Dermis blood vessel endothelial cell (primary cell): Measurements from ENCODE around the gene SDR9C7. TPM values are rescaled to one million over a fixed set of nuclear protein-coding genes. Genes with fewer than 3 reads are reported as not detected.
A peak's percentile ranks its signal among the peaks of the same experiment; 100 is the strongest.
"Not testable (repeated sequence)": the region's sequence is repeated elsewhere in the genome, so short reads cannot be mapped to it uniquely, and the experiment has no call there.

Experiments used
- DNase-seq: peaks from one replicate; pipeline ENCODE4 v3.0.0; 2010
- total RNA-seq: library from RNA; depleted of rRNA; stranded (reverse); fragments of >200 nt; gene quantifications from 2 replicates; pipeline ENCODE4 v1.2.3, GENCODE V29; 2014

The SDR9C7 gene
- total RNA-seq, 1 donor from 2014 or later: not detected

GRCh38 chr12:56951582-56952339, 17.6 kb upstream of the SDR9C7 start:
- no peak for DNase-seq

GRCh38 chr12:56948881-56949280, 14.7 kb upstream of the SDR9C7 start:
- no peak for DNase-seq

GRCh38 chr12:56948457-56948777, 14.2 kb upstream of the SDR9C7 start:
- no peak for DNase-seq

GRCh38 chr12:56947633-56948456, 13.6 kb upstream of the SDR9C7 start:
- peak; percentile 33 for DNase-seq

GRCh38 chr12:56943878-56944277, 9.7 kb upstream of the SDR9C7 start:
- DNase-seq: no peak

GRCh38 chr12:56943374-56943773, 9.2 kb upstream of the SDR9C7 start:
- not testable (repeated sequence) for DNase-seq

GRCh38 chr12:56941299-56942017, 7.2 kb upstream of the SDR9C7 start:
- DNase-seq: no peak

- DNase-seq: not testable (repeated sequence)
Measured at GRCh38 chr12:56940942-56941298, 6.7 kb upstream of the SDR9C7 start.

- DNase-seq: no peak
Measured at GRCh38 chr12:56935752-56936151, 1.5 kb upstream of the SDR9C7 start.

GRCh38 chr12:56935157-56935556, 949 bp upstream of the SDR9C7 start:
- no peak for DNase-seq

GRCh38 chr12:56932867-56933266, 1.3 kb downstream of the SDR9C7 start:
- no peak for DNase-seq

GRCh38 chr12:56932146-56932545, 2.1 kb downstream of the SDR9C7 start:
- no peak for DNase-seq

- peak; percentile 55 for DNase-seq
Measured at GRCh38 chr12:56931474-56931978, 2.7 kb downstream of the SDR9C7 start.

GRCh38 chr12:56930241-56930640, 4.0 kb downstream of the SDR9C7 start:
- DNase-seq: no peak

GRCh38 chr12:56929780-56930179, 4.4 kb downstream of the SDR9C7 start:
- DNase-seq: no peak

GRCh38 chr12:56928262-56928661, 5.9 kb downstream of the SDR9C7 start:
- no peak for DNase-seq

GRCh38 chr12:56927281-56927680, 6.9 kb downstream of the SDR9C7 start:
- DNase-seq: no peak

GRCh38 chr12:56922031-56922430, 12.2 kb downstream of the SDR9C7 start:
- DNase-seq: no peak

- no peak for DNase-seq
Measured at GRCh38 chr12:56921346-56921745, 12.9 kb downstream of the SDR9C7 start.

GRCh38 chr12:56918139-56918538, 16.1 kb downstream of the SDR9C7 start:
- DNase-seq: not testable (repeated sequence)

- DNase-seq: no peak
Measured at GRCh38 chr12:56916996-56917333, 17.2 kb downstream of the SDR9C7 start.

GRCh38 chr12:56916296-56916995, 17.8 kb downstream of the SDR9C7 start:
- no peak for DNase-seq

- DNase-seq: no peak
Measured at GRCh38 chr12:56914724-56915123, 19.5 kb downstream of the SDR9C7 start.
